Duodenal mucosa (tissue), 2 donors: ENCODE measurements around the gene SLC16A12.
"Not testable (repeated sequence)": the region's sequence is repeated elsewhere in the genome, so short reads cannot be mapped to it uniquely, and the experiment has no call there.

ENCODE experiments used
- H3K27ac ChIP-seq: one replicate; pipeline ENCODE4 v1.7.0; 2013; ENCODE audit warnings: low read depth, low read length
- H3K27me3 ChIP-seq, 2 donors: one replicate each; pipeline ENCODE4 v1.7.0; 2013; ENCODE audit warnings: low read length in 2 of 2, control low read depth in 1 of 2; ENCODE audit not compliant: insufficient read depth in 2 of 2, control insufficient read depth in 1 of 2
- H3K36me3 ChIP-seq, 2 donors: one replicate each; pipeline ENCODE4 v1.7.0; 2013; ENCODE audit warnings: low read length in 2 of 2, control low read depth in 1 of 2; ENCODE audit not compliant: insufficient read depth in 2 of 2, control insufficient read depth in 1 of 2
- H3K4me1 ChIP-seq, 2 donors: one replicate each; pipeline ENCODE4 v1.7.0; 2013; ENCODE audit warnings: low read length in 2 of 2, control low read depth in 1 of 2; ENCODE audit not compliant: insufficient read depth in 2 of 2, control insufficient read depth in 1 of 2
- H3K4me3 ChIP-seq, 2 donors: one replicate each; pipeline ENCODE4 v1.7.0; 2013; ENCODE audit warnings: low read length in 2 of 2, low read depth in 1 of 2
- H3K9ac ChIP-seq, 2 donors: one replicate each; pipeline ENCODE4 v1.7.0; 2013; ENCODE audit warnings: low read length in 2 of 2, low read depth in 1 of 2
- H3K9me3 ChIP-seq, 2 donors: one replicate each; pipeline ENCODE4 v1.7.0; 2013; ENCODE audit warnings: low read length in 2 of 2, control low read depth in 1 of 2; ENCODE audit not compliant: control insufficient read depth in 1 of 2

Gene SLC16A12

DNA sequence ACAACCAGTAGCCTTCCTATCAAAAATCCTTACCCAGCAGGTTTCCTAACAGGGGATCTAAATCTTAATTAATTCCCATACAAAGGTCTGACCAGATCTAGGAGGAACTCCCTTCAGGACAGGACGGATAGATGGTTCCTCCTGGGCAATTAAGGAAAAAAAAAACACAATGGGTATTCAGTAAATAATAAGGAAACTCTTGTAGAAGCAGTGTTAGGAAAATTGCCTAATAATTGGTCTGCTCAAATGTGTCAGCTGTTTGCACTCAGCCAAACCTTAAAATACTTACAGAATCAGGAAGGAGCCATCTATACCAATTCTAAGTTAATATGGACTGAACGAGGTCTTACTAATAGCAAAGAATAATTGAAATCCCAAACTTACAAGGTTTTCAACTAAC lies 124.3 kb downstream of the SLC16A12 start:
- H3K27ac ChIP-seq, H3K9ac ChIP-seq, H3K9me3 ChIP-seq, H3K27me3 ChIP-seq, H3K4me3 ChIP-seq, H3K36me3 ChIP-seq: not testable (repeated sequence)
- peaks cover 6 to 15% of the 10 kb centered on the region in 2 donors for H3K4me1 ChIP-seq

- H3K27me3 ChIP-seq, H3K4me3 ChIP-seq, H3K27ac ChIP-seq, H3K4me1 ChIP-seq, H3K36me3 ChIP-seq, H3K9me3 ChIP-seq, H3K9ac ChIP-seq: not testable (repeated sequence)
Measured at GRCh38 chr10:89410551-89410950, 124.8 kb downstream of the SLC16A12 start.

GRCh38 chr10:89409282-89409681 lies 126.1 kb downstream of the SLC16A12 start:
- H3K27ac ChIP-seq, H3K27me3 ChIP-seq, H3K4me1 ChIP-seq, H3K9me3 ChIP-seq, H3K4me3 ChIP-seq, H3K9ac ChIP-seq, H3K36me3 ChIP-seq: not testable (repeated sequence)

DNA sequence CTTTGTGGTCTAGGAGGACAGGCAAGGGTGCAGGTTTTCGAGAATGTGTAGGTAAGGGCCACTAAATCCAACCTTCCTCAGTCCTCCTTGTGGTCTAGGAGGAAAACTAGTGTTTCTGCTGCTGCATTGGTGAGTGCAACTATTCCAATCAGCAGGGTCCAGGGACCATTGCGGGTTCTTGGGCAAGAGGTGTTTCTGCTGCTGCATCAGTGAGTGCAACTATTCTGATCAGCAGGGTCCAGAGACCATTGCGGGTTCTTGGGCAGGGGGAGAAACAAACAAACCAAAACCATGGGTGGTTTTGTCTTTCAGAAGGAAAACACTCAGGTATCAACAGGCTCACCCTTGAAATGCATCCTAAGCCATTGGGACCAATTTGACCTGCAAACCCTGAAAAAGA lies 127.6 kb downstream of the SLC16A12 start:
- H3K27me3 ChIP-seq, H3K9ac ChIP-seq, H3K27ac ChIP-seq, H3K9me3 ChIP-seq, H3K36me3 ChIP-seq, H3K4me1 ChIP-seq, H3K4me3 ChIP-seq: not testable (repeated sequence)

DNA sequence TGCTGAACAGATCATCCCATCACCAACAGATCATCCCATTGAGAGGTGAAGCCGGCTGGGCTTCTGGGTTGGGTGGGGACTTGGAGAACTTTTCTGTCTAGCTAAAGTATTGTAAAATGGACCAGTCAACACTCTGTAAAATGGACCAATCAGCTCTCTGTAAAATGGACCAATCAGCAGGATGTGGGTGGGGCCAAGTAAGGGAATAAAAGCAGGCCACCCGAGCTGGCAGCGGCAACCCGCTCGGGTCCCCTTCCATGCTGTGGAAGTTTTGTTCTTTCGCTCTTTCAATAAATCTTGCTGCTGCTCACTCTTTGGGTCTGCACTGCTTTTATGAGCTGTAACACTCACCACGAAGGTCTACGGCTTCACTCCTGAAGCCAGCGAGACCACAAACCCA lies 129.2 kb downstream of the SLC16A12 start:
- not testable (repeated sequence) for H3K9ac ChIP-seq, H3K36me3 ChIP-seq, H3K4me1 ChIP-seq, H3K27me3 ChIP-seq, H3K4me3 ChIP-seq, H3K27ac ChIP-seq, H3K9me3 ChIP-seq

DNA sequence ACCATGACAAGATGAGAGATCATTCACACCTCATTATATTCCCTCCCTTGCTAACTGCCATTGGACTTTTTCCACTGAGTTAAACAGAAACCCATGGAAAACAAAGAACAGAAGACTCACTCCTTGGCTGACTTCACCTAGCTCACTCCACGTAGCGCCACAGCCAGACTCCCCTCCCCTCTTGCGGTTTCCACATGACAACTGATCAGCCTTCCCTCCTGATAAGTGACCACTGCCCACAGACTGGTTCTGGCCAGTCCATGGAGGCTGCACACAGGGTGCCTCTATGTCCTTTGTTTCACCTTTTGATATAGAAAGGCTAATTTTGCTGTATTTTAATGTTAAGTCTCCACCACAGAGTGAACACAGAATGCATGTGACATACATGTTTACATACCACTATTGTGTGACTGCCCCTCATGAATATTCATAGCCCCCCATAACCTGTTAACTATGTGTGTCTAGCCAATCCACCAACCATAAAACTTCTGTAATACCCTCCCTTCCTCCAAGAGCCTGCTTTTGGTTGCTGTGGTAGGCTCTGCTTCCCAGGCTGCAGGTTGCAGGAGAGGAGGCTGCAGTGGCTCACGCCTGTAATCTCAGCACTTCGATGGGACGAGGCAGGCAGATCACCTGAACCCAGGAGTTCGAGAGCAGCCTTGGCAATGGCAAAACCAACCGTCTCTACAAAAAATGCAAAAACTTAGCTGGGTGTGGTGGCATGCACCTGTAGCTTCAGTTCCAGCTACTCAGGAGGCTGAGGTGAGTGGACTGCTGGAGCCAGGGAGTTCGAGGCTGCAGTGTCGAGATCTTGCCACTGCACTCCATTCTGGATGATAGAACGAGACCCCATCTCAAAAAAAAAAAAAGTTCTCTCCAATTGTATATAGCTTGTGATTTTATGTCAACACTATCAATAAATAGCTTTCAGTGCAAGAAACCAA lies 131.0 kb downstream of the SLC16A12 start:
- H3K9me3 ChIP-seq: no peaks in the 10 kb centered on the region
- no peaks in the 10 kb centered on the region for H3K4me1 ChIP-seq
- no peak overlapping the region for H3K9ac ChIP-seq
- H3K36me3 ChIP-seq: peaks cover 0 to 4% of the 10 kb centered on the region in 2 donors
- H3K4me3 ChIP-seq: no peak overlapping the region
- no peak overlapping the region for H3K27ac ChIP-seq
- no peaks in the 10 kb centered on the region for H3K27me3 ChIP-seq

- Histone ChIP-seq H3K9ac (no peak overlapping the region), H3K27me3 (no peaks in the 10 kb centered on the region), H3K4me3 (no peak overlapping the region), H3K4me1 (no peaks in the 10 kb centered on the region), H3K27ac (no peak overlapping the region), H3K9me3 (no peaks in the 10 kb centered on the region), H3K36me3 (peaks cover 0 to 4% of the 10 kb centered on the region in 2 donors)
Measured at GRCh38 chr10:89403043-89403442, 132.4 kb downstream of the SLC16A12 start.

DNA sequence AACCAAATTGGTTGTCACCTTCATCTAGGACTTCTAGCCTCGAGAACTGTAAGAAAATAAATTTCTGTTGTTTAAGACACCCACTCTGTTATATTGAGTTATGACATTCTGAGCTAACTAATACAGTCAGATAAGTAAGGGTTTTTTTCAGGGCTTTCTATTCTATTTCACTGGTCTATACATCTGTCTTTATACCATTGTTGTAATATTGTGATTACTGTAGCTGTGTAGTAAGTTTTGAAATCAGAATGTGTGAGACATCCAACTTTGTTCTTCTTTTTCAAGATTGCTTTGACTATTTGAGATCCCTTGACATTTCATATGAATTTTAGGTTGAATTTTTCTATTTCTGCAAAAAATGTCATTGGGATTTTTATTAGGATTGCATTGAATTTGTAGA lies 135.4 kb downstream of the SLC16A12 start:
- H3K9me3 ChIP-seq: no peaks in the 10 kb centered on the region
- no peaks in the 10 kb centered on the region for H3K4me1 ChIP-seq
- no peak overlapping the region for H3K27ac ChIP-seq
- H3K9ac ChIP-seq: no peak overlapping the region
- H3K36me3 ChIP-seq: peaks cover 0 to 4% of the 10 kb centered on the region in 2 donors
- H3K4me3 ChIP-seq: no peak overlapping the region
- no peaks in the 10 kb centered on the region for H3K27me3 ChIP-seq

- H3K4me1 ChIP-seq: peaks cover 1 to 2% of the 10 kb centered on the region in 2 donors
- no peak overlapping the region for H3K4me3 ChIP-seq
- H3K36me3 ChIP-seq: peaks cover 0 to 4% of the 10 kb centered on the region in 2 donors
- no peak overlapping the region for H3K9ac ChIP-seq
- no peak overlapping the region for H3K27ac ChIP-seq
- no peaks in the 10 kb centered on the region for H3K27me3 ChIP-seq
- no peaks in the 10 kb centered on the region for H3K9me3 ChIP-seq
Measured at GRCh38 chr10:89398003-89398749, 137.2 kb downstream of the SLC16A12 start.

DNA sequence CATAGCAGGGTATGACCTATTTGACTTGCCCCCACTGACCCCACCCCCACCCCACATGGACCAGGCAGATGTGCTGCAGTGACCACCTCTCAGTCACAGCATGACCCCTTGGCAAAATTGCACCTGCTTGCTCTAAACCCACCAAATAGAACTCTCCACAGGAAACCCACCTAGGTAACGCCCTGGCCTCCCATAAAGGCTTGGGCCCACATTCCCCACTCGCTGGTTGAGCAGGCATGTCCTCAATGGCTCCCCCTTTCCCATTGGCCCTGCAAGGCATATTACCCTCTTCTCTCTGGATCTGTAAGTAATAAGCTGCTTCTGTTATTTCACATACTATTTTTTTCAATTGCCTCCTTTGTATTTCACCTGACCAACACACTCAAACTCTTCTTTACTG lies 140.3 kb downstream of the SLC16A12 start:
- H3K27me3 ChIP-seq: no peaks in the 10 kb centered on the region
- H3K4me3 ChIP-seq: no peak overlapping the region
- H3K27ac ChIP-seq: no peak overlapping the region

More for the DNA sequence above, 140.3 kb downstream of the SLC16A12 start:
- no peak overlapping the region for H3K9ac ChIP-seq
- no peaks in the 10 kb centered on the region for H3K36me3 ChIP-seq
- H3K9me3 ChIP-seq: no peaks in the 10 kb centered on the region
- H3K4me1 ChIP-seq: peaks cover 13 to 17% of the 10 kb centered on the region in 2 donors
